Rectal smooth muscle tissue (tissue), 1 donor: ENCODE data around the gene GPR12.

ENCODE experiments used
- H3K27ac ChIP-seq: one replicate; pipeline ENCODE4 v1.7.0; 2013; ENCODE audit warnings: low read depth, low read length, inconsistent platforms
- H3K27me3 ChIP-seq: one replicate; pipeline ENCODE4 v1.7.0; 2013; ENCODE audit warnings: low read length; ENCODE audit not compliant: control insufficient read depth, insufficient read depth
- H3K36me3 ChIP-seq: one replicate; pipeline ENCODE4 v1.7.0; 2013; ENCODE audit warnings: low read length; ENCODE audit not compliant: control insufficient read depth, insufficient read depth
- H3K4me1 ChIP-seq: one replicate; pipeline ENCODE4 v1.7.0; 2013; ENCODE audit warnings: low read length; ENCODE audit not compliant: control insufficient read depth, insufficient read depth
- H3K4me3 ChIP-seq: one replicate; pipeline ENCODE4 v1.7.0; 2013; ENCODE audit warnings: low read length
- H3K9ac ChIP-seq: one replicate; pipeline ENCODE4 v1.7.0; 2013; ENCODE audit warnings: low read length

The GPR12 gene

GRCh38 chr13:26762745-26763345 is 2.3 kb upstream of the GPR12 start:
- no peak overlapping the region for H3K9ac ChIP-seq
- H3K27me3 ChIP-seq, result peaks cover 15% of the 10 kb centered on the region
- H3K4me1 ChIP-seq, result peaks cover 6% of the 10 kb centered on the region
- H3K27ac ChIP-seq, result no peak overlapping the region
- H3K36me3 ChIP-seq, result no peaks in the 10 kb centered on the region
- no peak overlapping the region for H3K4me3 ChIP-seq

- no peak overlapping the region for H3K4me3 ChIP-seq
- H3K27me3 ChIP-seq, result peaks cover 15% of the 10 kb centered on the region
These were observed 421 bp upstream of the GPR12 start for GRCh38 chr13:26760832-26761582.

GRCh38 chr13:26759249-26759906 is 1.2 kb downstream of the GPR12 start:
- Histone ChIP-seq H3K4me1 (peaks cover 6% of the 10 kb centered on the region), H3K4me3 (peak overlapping the region; percentile 16), H3K27me3 (peaks cover 15% of the 10 kb centered on the region), H3K36me3 (no peaks in the 10 kb centered on the region), H3K9ac (no peak overlapping the region), H3K27ac (no peak overlapping the region)

More at GRCh38 chr13:26760832-26761582, 421 bp upstream of the GPR12 start:
- Histone ChIP-seq H3K4me1 (peaks cover 6% of the 10 kb centered on the region), H3K27ac (no peak overlapping the region), H3K36me3 (no peaks in the 10 kb centered on the region), H3K9ac (no peak overlapping the region)

GRCh38 chr13:26758496-26759157 is 2.0 kb downstream of the GPR12 start:
- Histone ChIP-seq H3K36me3 (no peaks in the 10 kb centered on the region), H3K27me3 (peaks cover 15% of the 10 kb centered on the region), H3K27ac (no peak overlapping the region), H3K4me3 (no peak overlapping the region), H3K4me1 (peaks cover 6% of the 10 kb centered on the region), H3K9ac (no peak overlapping the region)

- no peaks in the 10 kb centered on the region for H3K36me3 ChIP-seq
- no peak overlapping the region for H3K27ac ChIP-seq
- H3K4me3 ChIP-seq, result no peak overlapping the region
- H3K9ac ChIP-seq, result no peak overlapping the region
- H3K4me1 ChIP-seq, result no peaks in the 10 kb centered on the region
- peaks cover 15% of the 10 kb centered on the region for H3K27me3 ChIP-seq
These were observed 3.6 kb downstream of the GPR12 start for GRCh38 chr13:26756961-26757360.

- H3K27ac ChIP-seq, result no peak overlapping the region
- no peaks in the 10 kb centered on the region for H3K36me3 ChIP-seq
- H3K4me1 ChIP-seq, result no peaks in the 10 kb centered on the region
- no peaks in the 10 kb centered on the region for H3K27me3 ChIP-seq
- H3K9ac ChIP-seq, result no peak overlapping the region
- no peak overlapping the region for H3K4me3 ChIP-seq
These were observed 7.9 kb downstream of the GPR12 start for GRCh38 chr13:26752671-26753070.

- Histone ChIP-seq H3K4me1 (no peaks in the 10 kb centered on the region), H3K27ac (no peak overlapping the region), H3K27me3 (no peaks in the 10 kb centered on the region), H3K4me3 (no peak overlapping the region), H3K9ac (no peak overlapping the region), H3K36me3 (no peaks in the 10 kb centered on the region)
These were observed 10.7 kb downstream of the GPR12 start for GRCh38 chr13:26749905-26750304.

- Histone ChIP-seq H3K27me3 (no peaks in the 10 kb centered on the region), H3K4me1 (no peaks in the 10 kb centered on the region), H3K9ac (no peak overlapping the region), H3K4me3 (no peak overlapping the region), H3K27ac (no peak overlapping the region), H3K36me3 (no peaks in the 10 kb centered on the region)
These were observed 11.3 kb downstream of the GPR12 start for GRCh38 chr13:26749285-26749684.

GRCh38 chr13:26747706-26748105 is 12.9 kb downstream of the GPR12 start:
- no peak overlapping the region for H3K27ac ChIP-seq
- no peak overlapping the region for H3K4me3 ChIP-seq
- no peaks in the 10 kb centered on the region for H3K36me3 ChIP-seq
- H3K9ac ChIP-seq, result no peak overlapping the region
- H3K27me3 ChIP-seq, result no peaks in the 10 kb centered on the region
- no peaks in the 10 kb centered on the region for H3K4me1 ChIP-seq

GRCh38 chr13:26743971-26744370 is 16.6 kb downstream of the GPR12 start:
- Histone ChIP-seq H3K9ac (no peak overlapping the region), H3K36me3 (no peaks in the 10 kb centered on the region), H3K27ac (no peak overlapping the region), H3K4me3 (no peak overlapping the region), H3K4me1 (no peaks in the 10 kb centered on the region), H3K27me3 (no peaks in the 10 kb centered on the region)

- Histone ChIP-seq H3K4me1 (no peaks in the 10 kb centered on the region), H3K27ac (no peak overlapping the region), H3K27me3 (no peaks in the 10 kb centered on the region), H3K4me3 (no peak overlapping the region), H3K36me3 (no peaks in the 10 kb centered on the region), H3K9ac (no peak overlapping the region)
These were observed 17.8 kb downstream of the GPR12 start for GRCh38 chr13:26742691-26743358.

GRCh38 chr13:26735677-26736076 is 24.9 kb downstream of the GPR12 start:
- no peak overlapping the region for H3K27ac ChIP-seq
- no peak overlapping the region for H3K4me3 ChIP-seq
- H3K27me3 ChIP-seq, result no peaks in the 10 kb centered on the region
- no peaks in the 10 kb centered on the region for H3K36me3 ChIP-seq
- H3K4me1 ChIP-seq, result no peaks in the 10 kb centered on the region
- H3K9ac ChIP-seq, result no peak overlapping the region
